Measurements from ENCODE around the gene LEO1. TPM values are rescaled to one million over a fixed set of nuclear protein-coding genes. Genes with fewer than 3 reads are reported as not detected.
A peak's percentile ranks its signal among the peaks of the same experiment; 100 is the strongest.

The LEO1 gene
- total and polyA plus RNA-seq, 2 of the 13 experiments (the other 11 are each of a cell fraction or from before 2014, with no cell fraction given), result 17.0 to 60.3 TPM

DNA sequence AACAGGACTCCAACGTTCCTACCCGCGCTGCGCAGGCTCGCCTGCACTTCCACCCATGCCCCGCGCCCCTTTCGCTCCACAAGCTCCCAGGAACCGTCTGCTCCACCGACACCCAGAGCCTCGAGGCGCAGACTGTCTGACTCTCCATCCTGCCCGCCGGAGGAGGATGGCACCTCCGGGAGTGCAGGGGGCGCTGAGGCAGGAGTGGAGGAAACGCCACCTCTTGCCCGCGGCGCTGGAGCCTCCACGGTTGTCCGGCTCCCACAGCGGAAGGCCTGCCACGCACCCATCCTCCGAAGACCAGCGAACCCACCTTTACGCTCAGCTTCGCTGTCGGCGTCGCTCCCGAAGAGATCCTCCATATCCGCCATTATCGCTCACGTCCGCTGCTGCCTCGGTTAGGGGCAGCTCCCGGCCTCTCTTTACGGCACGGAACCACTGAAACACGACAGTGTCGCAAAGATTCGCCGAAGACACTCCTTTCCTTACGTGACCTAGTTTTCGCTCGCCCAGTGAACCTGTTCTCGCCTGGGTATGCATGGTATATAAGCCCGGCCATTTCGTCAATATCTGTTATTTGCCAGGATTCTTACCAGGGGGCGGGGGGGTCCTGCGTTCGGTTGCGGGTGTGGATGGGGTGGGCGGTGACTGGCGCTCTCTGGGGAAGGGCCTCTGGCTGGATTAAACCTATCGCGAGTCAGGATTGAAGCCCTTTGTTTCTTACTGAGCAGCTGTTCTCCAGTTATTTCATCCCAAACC lies at the start of gene LEO1 (continued):
- TF ChIP-seq SRF (IDR thresholded peaks at IDR 0.05; ENCODE audit: low read depth, low read length) (no peak; the same call in 1 of the 2 replicates), NPAS2 (CRISPR knock-in tag; IDR thresholded peaks at IDR 0.05; ENCODE audit: borderline replicate concordance) (no peak), GTF2F1 (IDR thresholded peaks at IDR 0.05; ENCODE audit: low read length) (no peak), ZNF746 (CRISPR knock-in tag; IDR thresholded peaks at IDR 0.05) (no peak), NAIF1 (CRISPR knock-in tag; IDR thresholded peaks at IDR 0.05; ENCODE audit: borderline replicate concordance) (0 out of 2 replicates have a peak, but pooled peaks have one; percentile 37), KDM5B (CRISPR knock-in tag; IDR thresholded peaks at IDR 0.05; ENCODE audit: borderline replicate concordance) (peak; percentile 87), ZNF333 (CRISPR knock-in tag; IDR thresholded peaks at IDR 0.05; ENCODE audit: borderline replicate concordance) (0 out of 2 replicates have a peak, but pooled peaks have one; percentile 45), MAF1 (CRISPR knock-in tag; IDR thresholded peaks at IDR 0.05; ENCODE audit: borderline replicate concordance) (peak; percentile 82; the same call in 1 of the 2 replicates), SAP130 (CRISPR knock-in tag; IDR thresholded peaks at IDR 0.05; ENCODE audit: low read depth) (peak; percentile 88), ZNF160 (CRISPR knock-in tag; IDR thresholded peaks at IDR 0.05) (peak; percentile 74; the same call in 1 of the 2 replicates), ZNF558 (CRISPR knock-in tag; IDR thresholded peaks at IDR 0.05; ENCODE audit: borderline replicate concordance) (no peak; the same call in 1 of the 2 replicates), KAT8 (CRISPR knock-in tag; IDR thresholded peaks at IDR 0.05) (peak; percentile 89)
- TF ChIP-seq, protein P1, sequence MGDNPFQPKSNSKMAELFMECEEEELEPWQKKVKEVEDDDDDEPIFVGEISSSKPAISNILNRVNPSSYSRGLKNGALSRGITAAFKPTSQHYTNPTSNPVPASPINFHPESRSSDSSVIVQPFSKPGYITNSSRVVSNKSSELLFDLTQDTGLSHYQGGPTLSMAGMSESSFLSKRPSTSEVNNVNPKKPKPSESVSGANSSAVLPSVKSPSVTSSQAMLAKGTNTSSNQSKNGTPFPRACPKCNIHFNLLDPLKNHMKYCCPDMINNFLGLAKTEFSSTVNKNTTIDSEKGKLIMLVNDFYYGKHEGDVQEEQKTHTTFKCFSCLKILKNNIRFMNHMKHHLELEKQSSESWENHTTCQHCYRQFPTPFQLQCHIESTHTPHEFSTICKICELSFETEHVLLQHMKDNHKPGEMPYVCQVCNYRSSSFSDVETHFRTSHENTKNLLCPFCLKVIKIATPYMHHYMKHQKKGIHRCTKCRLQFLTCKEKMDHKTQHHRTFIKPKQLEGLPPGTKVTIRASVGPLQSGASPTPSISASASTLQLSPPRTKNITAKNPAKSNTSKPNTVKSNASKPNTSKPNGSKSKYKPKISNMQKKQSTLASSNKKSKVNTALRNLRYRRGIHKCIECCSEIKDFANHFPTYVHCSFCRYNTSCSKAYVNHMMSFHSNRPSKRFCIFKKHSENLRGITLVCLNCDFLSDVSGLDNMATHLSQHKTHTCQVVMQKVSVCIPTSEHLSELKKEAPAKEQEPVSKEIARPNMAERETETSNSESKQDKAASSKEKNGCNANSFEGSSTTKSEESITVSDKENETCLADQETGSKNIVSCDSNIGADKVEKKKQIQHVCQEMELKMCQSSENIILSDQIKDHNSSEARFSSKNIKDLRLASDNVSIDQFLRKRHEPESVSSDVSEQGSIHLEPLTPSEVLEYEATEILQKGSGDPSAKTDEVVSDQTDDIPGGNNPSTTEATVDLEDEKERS (CRISPR knock-in tag; IDR thresholded peaks at IDR 0.05), result peak; percentile 70; the same call in 1 of the 2 replicates
- TF ChIP-seq, protein P2, sequence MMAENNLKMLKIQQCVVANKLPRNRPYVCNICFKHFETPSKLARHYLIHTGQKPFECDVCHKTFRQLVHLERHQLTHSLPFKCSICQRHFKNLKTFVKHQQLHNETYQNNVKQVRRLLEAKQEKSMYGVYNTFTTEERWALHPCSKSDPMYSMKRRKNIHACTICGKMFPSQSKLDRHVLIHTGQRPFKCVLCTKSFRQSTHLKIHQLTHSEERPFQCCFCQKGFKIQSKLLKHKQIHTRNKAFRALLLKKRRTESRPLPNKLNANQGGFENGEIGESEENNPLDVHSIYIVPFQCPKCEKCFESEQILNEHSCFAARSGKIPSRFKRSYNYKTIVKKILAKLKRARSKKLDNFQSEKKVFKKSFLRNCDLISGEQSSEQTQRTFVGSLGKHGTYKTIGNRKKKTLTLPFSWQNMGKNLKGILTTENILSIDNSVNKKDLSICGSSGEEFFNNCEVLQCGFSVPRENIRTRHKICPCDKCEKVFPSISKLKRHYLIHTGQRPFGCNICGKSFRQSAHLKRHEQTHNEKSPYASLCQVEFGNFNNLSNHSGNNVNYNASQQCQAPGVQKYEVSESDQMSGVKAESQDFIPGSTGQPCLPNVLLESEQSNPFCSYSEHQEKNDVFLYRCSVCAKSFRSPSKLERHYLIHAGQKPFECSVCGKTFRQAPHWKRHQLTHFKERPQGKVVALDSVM (CRISPR knock-in tag; IDR thresholded peaks at IDR 0.05), result no peak

Data from HepG2 (cell line).